Activated CD4-positive, alpha-beta T cell treated with anti-CD3 and anti-CD28 coated beads for 1 hour (primary cell): ENCODE measurements around the gene CD2BP2.

Experiments used
- DNase-seq: peaks from one replicate; pipeline ENCODE4 v3.0.0-alpha.2; 2020

Gene CD2BP2

DNA sequence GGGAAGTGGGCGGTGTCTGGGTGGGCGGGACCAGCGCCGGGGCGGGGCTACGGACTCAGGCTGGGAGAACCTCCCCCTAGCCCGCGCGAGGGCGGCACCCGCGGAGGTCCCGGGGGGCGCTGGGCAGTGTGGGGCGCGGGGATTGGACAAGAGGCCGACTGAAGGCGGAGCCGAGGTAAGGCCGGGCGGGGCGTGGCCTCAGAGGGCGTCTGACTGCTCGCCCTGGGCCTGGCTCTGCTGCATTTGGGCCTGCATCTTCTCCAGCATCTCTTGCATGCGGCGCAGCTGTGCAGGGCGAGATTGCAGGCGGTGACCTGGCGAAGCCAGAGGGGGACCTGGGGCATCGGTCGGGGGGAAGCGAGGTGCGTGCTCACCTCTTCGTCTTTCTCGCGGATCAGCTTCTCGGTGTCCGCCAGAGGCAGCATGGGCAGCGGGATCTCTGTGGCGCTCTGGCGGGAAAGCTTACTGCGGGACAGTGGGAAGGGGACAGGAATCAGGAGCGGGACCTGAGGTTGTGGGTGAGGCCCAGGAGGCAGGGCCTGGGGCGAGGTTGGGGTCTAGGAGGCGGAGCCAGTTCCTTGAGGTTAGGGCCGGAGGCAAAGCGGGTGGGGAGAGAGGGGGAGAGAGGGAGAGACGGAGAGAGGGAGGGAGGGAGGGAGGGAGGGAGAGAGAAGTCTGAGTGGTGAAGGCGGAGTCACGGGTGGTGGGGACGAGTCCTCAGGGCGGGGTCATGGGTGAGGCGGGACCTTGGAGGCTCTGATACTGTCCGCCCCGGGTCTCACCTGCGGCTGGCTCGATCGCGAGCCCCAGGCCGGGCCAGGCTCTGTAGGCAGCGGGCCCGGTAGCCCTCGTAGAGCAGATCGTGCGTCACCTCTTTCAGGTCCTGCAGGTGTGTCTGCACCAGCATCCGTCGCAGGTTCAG lies 23.4 kb upstream of the CD2BP2 start:
- peak; percentile 99 for DNase-seq

DNA sequence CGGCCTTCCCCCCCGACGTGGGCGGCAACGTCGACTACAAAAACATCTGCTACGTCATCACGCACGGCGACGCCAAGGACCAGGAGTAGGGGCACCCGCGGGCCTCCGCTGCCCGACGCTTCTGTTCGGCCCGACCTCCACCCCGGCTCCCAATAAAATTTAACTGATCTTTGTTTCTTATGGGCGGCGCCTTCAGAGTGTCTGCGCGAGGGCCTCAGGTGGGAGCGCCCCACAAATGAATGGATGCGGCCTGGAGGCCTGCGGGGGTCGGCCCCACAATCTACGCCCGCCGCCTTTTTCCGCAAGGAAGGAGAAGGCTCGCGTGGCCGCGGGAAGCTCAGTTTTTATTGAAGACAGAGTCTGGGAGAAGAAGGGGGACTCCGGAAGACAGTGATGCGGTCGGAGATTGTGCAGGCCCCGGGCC lies 22.7 kb upstream of the CD2BP2 start:
- peak; percentile 86 for DNase-seq

DNA sequence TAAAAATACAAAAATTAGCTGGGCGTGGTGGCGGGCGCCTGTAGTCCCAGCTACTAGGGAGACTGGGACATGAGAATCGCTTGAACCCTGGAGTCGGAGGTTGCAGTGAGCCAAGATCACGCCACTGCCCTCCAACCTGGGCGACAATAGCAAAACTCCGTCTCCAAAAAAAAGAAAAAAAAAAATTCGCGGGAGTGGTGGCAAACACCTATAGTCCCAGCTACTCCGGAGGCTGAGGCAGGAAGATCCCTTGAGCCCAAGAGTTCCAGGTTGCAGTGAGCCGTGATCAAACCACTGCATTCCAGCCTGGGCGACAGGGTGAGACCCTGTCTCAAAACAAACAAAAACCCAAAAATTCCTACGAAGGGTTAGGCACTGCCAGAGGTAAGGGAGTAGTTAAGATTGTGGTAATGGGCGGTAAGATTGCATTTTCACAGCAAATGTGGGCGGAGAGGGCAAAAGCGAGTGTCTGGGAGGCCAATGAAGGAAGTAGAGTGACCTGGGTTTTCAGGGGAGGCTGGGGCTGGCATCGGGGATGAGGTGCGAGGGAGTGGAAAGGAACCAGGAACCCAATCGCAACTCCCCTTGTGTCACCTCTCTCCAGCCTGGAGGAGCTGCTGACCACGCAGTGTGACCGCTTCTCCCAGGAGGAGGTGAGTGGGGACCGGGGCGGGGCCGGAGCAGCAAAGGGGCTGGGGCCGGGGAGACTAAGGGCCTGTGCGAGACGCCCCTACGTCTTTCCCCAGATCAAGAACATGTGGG lies 22.1 kb upstream of the CD2BP2 start:
- DNase-seq = no peak

DNA sequence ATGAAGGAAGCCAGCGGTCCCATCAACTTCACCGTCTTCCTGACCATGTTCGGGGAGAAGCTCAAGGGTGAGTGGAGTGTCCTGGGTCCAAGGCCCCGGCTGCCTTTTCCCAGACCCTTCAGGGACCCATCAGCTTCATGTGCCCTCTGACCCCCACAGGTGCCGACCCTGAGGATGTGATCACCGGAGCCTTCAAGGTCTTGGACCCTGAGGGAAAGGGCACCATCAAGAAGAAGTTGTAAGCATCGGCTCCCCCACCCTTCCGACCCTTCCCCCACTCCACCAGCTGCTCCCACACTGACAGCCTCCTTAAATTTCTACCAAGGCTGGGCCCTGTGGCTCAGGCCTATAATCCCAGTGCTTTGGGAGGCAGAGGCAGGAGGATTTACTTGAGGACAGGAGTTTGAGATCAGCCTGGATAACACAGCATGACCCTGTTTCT lies 21.4 kb upstream of the CD2BP2 start:
- DNase-seq = no peak

DNA sequence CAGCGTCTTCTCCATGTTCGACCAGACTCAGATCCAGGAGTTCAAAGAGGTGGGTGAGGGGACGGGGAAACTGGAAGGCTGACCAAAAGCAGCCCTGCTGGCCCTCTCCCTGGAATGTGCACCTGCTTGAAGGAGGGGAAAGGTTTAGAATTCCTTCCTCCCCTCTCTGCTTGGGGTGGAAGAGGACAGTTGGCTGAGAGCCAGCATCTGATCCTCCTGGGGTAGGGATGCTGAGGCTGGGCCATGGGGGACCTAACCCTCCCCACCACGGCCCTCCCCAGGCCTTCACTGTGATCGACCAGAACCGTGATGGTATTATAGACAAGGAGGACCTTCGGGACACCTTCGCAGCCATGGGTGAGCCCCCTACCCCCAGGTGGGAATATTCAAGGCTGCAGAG lies 20.8 kb upstream of the CD2BP2 start:
- no peak for DNase-seq

DNA sequence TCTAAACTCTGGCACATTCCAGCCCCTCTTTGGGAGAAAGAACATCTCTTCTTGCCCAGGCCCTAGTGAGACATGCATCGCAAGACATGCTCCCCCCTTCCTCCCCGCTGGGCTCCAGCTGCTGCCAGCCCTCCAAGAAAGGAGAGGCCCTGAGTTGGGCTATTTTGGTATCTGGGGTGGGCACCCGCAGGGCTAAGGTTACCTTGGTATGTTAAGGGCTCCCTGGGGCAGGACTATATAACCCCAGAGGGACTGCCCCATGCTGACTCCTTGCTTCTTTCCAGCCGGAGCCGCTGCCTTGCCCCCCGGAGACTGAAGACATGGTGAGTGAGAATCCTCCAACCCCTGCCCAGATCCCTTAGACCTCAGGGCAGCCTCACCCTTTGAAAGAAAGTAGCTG lies 19.4 kb upstream of the CD2BP2 start, which contains the start of gene MYL11:
TSS of gene MYL11 (plus strand) at position 265 of the 400 bp plus-strand sequence. CDS start at position 321, 56 bp downstream.
- no peak for DNase-seq

DNA sequence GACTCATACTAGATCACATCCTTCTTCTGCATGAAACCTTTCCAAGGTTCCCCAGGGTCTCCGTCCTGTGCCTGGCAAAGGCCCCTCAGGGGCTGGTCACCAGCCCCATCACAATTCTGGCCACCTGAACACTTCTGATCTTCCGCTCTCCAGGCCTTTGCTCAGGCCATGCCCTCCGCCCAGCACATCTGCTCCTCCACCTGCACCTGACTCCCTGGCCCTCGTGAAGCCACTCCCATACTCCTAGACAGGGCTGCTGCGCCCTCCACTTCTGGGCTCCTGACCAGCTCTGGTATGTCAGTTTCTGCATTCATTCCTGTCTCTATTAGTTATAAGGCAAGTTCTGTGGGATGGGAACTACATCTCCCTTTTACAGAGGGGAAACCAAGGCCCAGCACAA lies 17.6 kb upstream of the CD2BP2 start:
- DNase-seq = no peak

DNA sequence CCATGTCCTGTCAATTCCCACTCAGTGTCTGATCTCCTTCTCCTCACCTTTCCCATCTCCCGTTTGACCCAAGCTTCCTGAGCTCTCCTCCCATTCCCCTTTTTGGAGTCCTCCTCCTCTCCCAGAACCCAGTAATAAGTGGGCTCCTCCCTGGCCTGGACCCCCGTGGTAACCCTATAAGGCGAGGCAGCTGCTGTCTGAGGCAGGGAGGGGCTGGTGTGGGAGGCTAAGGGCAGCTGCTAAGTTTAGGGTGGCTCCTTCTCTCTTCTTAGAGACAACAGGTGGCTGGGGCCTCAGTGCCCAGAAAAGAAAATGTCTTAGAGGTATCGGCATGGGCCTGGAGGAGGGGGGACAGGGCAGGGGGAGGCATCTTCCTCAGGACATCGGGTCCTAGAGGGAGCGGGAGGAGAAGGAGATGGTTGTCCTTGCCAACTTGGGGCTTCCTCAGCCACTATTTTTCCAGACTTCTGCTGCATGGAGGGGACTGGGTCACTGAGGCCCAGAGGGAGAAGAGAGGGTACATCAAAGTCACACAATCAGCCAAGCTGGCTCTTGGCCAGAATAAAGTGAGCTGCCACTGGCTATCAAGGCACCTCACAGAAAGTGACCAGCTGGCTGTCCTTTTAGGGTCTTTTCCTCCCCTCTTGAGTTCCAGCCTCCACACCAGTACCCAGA lies 17.1 kb upstream of the CD2BP2 start:
- no peak for DNase-seq

DNA sequence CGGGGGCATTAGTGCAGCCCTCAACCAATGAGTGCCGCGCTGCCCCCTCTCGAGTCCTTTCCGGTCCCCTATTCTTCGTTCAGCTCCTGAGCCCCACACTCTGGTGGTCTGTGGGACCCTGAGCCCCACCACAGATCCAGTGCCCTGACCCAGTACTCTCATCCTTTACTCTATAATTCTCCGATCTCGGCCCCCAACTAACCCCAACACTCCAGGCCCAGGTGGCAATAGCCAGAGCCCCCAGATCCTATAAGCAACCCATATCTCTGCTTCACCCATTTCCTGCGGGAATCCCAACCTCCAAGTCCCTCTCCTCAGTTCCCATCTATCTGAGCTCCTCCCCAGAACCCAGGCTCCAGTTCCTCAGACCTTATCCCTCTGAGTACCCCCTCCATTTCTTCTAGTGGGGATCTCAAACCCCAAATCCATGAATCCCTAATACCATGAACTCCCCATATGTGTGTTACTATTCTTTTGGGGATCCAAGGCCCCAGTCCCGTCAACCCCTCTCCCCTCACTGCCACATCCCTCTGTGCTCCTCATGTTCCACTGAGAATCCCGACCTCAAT lies 16.2 kb upstream of the CD2BP2 start:
- DNase-seq = no peak

DNA sequence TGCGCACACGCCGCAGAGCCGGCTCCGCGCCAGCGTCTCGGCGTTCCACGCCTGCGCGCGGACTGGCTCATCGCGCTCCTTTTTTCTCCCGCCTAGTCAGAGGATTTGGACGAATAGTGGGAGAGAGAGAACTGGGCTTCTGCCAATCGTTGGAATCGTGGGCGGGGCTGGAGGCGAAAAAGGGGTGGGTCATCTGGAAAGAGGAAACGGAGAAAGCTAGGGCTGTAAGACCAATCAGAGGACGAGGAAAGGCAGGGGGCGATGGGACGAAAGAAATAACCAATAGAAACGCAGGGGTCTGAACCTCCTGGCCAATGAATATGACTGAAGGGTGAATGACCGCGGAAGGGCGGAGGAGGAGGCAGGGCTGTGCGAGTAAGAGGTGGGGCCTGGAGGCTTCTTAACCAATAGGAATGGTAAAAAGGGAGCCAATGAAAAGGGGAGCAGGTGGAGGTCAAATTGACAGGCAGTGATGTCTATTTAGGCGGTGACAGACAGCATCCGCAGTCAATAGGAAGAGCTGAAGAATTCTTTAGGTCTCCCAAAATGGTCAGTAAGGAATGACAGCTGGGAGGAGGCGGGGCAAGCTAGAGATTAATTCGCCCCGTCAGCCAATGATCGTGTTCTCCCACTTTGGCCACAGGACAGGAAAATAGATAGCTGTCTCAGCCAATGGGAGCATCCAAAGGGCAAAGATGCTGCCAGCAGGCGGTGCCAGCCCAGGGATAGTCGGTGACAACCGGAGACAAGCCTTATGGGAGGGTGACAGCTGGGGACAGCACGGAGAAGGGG lies 15.5 kb upstream of the CD2BP2 start, which contains the start of gene TBC1D10B:
TSS of gene TBC1D10B (minus strand) at position 39 of the 792 bp plus-strand sequence. CDS start 311 bp downstream, outside the sequence.
- DNase-seq = peak; percentile 98

DNA sequence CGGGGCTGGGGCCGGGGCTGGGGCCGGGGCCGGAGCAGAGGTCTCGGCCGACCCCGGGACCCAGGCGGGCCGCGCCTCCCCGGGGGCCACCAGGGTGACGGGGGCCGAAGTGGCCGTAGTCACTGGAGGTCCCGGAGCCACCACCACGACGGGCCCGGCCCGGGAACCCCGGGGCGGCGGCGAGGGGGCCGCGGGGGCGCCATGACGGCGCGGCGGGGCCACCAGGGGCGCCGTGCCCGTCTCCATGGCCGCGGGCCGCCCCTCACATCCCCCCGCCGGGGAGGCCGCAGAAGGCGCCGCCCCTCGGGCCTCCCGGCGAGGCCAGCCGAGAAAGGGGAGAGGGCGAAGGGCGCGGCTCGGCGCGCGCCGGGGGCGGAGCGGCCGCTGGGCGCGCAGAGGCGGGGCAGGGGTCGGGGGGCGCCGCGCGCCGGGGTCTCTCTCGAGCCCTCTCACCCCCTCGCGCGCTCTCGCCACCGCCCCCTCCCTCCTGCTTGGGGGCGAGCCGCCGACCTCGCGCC lies 14.9 kb upstream of the CD2BP2 start:
- DNase-seq = no peak

DNA sequence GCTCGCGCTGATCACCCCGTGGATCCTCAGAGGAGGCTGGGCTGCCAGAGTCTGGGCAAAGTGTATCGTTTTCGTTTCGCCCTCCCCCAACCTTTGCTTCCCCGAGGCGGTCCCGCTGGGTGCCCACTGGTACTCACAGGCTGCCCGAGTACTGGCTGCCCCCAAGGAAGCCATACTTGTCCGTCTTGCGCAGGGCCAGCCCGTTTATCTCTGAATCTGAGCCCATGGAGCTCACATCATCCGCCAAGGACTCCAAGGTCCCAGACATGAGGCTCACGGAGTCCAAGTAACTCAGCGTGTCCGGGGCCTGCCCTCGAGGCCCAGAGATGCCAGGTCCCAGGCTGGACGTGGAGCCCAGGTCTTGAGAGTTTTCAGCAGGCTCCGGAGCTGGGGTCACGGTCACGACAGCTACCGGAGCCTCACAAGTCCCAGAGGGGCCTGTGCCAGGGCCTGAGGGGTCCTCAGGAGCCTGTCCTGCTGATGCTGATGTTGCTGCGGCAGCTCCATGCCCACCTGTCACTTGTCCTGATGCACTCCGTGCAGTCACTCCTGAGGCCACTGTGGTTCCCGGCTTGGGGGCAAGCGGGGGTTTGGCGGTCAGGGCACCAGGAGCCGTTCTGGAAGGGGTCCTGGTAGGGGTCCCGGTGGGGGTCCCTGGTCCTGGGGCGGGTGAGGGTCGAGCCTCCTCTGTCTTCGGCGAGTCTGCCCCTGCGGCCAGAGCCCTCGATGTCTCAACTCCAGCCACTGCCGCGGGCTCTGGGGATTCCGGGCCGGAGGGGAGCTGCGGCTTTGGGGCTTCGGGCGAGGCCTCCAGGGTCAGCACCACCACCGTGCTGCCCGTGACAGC lies 14.2 kb upstream of the CD2BP2 start:
- DNase-seq = no peak

DNA sequence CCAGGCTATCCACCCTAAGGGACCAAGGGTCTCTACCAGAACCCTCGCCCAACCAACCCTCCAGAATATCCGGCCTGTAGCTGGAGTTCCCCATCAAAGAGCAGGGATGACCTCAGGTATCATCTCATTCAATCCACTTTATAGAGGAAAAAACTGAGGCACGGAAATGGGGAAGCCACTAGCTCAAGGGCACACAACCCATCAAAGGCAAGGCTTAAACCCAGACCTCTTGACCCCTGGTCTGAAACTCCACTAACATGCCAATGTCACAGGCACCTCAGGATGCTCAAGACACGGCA lies 13.6 kb upstream of the CD2BP2 start:
- DNase-seq = no peak

DNA sequence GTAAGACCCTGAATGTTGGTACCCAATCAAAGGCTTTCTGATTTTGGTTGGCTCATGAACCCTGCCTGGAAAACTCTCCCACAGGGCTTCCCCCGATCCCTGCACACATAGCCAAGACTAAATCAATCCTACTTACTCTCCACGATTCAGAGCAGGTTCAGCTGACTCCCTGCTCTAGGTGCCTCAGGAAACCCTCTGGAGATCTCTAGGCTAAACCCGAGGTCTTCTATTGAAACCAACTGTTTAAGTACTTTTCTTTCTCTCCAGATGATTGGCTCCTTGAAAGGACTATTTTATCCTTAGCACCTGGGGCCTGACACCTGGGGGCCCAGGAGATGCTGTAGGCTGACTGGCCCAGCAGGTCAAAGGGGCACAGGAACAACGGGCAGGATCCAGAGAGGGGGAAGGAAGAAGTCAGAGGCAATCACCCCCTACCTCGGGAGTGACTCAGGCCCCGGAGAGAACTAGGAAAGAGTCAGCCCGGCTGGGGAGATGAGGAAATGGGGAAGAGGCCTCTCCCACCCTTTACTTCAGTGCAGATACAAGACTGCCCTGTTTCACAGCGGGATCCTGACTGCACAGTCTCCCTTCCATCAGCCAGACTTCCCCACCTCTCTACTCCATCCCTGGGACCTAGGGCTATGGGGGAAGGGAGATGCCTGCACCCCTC lies 13.1 kb upstream of the CD2BP2 start:
- no peak for DNase-seq

DNA sequence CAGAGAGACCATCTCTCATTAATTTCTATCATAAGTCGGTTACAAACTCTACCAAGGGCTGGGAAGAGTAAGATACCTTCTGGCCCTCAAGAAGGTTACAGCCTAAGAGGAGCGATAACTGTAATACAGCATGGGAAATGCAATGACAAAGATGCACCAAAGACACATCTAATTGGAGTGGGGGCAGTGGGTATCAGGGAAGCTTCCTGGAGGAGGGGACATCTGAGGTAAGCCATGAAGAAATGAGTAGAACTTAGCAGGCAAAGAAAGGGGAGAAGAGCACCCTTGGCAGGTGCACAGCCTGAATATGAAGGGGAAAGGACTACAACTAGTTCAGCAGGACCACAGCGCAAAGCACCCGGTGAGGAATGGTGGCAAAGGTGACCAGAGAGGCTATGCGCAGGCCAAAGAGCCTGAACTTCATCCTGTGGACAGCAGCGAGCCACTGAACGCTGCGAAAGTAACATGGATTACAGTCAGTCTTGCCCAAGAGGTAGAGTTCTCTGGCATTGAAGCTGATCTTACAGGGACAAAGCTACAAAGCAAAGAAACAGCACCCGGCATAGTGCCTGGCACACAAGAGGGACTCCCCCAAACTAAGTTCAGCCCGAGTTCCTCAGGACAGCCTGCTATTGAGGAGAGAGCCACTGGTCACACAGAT lies 12.4 kb upstream of the CD2BP2 start:
- DNase-seq = no peak

DNA sequence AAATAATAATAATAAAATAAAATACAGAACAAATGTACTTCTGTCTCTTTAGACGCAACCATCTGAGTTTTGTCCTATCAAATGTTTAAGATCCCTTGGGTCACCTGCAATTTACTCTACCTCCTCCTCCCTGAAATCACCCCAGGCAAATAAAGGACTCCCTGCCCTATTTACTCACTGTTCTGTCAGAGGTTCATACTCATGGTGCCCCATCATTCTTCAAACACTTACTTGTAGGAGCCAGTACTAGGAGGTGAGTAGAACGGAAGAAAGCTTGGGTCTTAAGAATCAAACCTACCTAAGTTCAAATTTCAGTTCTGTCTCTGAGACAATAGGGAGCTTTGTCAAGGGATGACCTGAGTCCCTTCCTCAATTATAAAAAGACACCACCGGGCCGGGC lies 11.4 kb upstream of the CD2BP2 start:
- DNase-seq = no peak

DNA sequence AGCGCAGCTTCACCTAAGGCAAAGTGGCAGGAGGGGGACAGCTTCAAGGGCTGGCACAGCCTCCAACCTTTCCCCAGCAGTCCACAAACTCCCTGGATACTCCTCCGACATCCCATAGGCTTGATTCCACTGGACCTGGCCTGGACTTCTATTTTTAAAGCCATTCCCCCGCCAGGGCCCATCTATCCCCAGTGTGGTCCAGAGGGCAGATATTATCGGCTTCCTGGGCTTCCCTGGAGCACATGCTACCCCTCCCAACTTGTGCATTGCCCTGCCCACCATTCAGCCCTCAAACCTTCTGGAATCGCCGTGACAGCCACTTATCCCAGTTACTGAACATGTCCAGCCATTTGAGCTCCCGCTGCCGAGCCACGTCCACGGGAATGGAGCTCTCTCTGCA lies 10.1 kb upstream of the CD2BP2 start:
- DNase-seq = no peak

DNA sequence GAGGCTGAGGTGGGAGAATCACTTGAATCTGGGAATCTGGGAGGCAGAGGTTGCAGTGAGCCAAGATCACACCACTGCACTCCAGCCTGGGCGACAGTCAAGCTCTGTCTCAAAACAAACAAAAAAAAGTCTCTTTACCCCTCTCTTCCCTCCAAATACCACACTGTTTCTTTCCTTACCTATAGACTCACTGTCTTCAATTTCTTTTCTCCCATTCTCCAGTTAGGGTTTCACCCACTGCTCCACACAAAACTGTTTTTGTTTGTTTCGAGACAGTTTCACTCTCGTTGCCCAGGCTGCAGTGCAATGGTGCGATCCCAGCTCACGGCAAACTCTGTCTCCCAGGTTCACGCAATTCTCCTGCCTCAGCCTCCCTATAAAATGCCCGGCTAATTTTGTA lies 6.1 kb upstream of the CD2BP2 start:
- no peak for DNase-seq

DNA sequence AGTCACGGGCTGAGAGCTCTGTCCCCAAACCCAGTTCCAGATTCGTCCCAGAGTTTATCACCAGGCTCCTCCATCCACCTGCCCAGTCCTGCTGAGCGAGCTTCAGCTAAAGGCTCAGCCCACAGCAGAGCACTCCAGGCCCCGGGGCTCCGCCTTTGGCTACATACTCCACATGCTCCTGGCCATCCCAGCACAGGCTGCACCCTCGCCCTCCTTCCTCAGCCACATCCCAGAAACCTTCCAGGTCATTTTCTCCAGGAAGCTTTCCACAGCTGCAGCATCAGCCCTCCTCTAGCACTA lies 4.7 kb upstream of the CD2BP2 start:
- DNase-seq = no peak
